Smooth muscle cell (in vitro differentiated cells): ENCODE results near the gene TLK1. TPM values are rescaled to one million over a fixed set of nuclear protein-coding genes. Genes with fewer than 3 reads are reported as not detected.

Source experiments
- DNase-seq: peaks from one replicate; lab custom pipeline; 2025; ENCODE audit not compliant: unreplicated experiment; lab: John Stamatoyannopoulos, UW
- H2AFZ ChIP-seq: fragments of 200-600 bp; sonication (generic); 2 replicates; pipeline ENCODE4 v1.6.0; 2016; ENCODE audit warnings: antibody characterized with exemption, low read depth, mild to moderate bottlenecking
- H3F3A ChIP-seq: fragments of 200-600 bp; sonication (generic); 2 replicates; pipeline ENCODE4 v1.6.0; 2017; ENCODE audit warnings: antibody characterized with exemption, low read depth
- H3K27ac ChIP-seq: fragments of 200-600 bp; sonication (generic); 2 replicates; pipeline ENCODE4 v1.5.1; 2016; ENCODE audit warnings: low read depth, mild to moderate bottlenecking
- H3K27me3 ChIP-seq: fragments of 200-600 bp; sonication (generic); 2 replicates; pipeline ENCODE4 v1.6.1; 2016; ENCODE audit warnings: low read depth, mild to moderate bottlenecking
- H3K36me3 ChIP-seq: fragments of 200-600 bp; sonication (generic); 2 replicates; pipeline ENCODE4 v1.5.1; 2016; ENCODE audit warnings: low read depth
- H3K4me1 ChIP-seq: fragments of 200-600 bp; sonication (generic); 2 replicates; pipeline ENCODE4 v1.5.1; 2016; ENCODE audit warnings: low read depth
- H3K4me2 ChIP-seq: fragments of 200-600 bp; sonication (generic); 2 replicates; pipeline ENCODE4 v1.6.0; 2016; ENCODE audit warnings: mild to moderate bottlenecking
- H3K4me3 ChIP-seq: fragments of 200-600 bp; sonication (generic); 2 replicates; pipeline ENCODE4 v1.5.1; 2016; ENCODE audit warnings: mild to moderate bottlenecking
- H3K79me2 ChIP-seq: fragments of 200-600 bp; sonication (generic); 2 replicates; pipeline ENCODE4 v1.6.0; 2016; ENCODE audit warnings: low read depth, mild to moderate bottlenecking
- H3K9ac ChIP-seq: fragments of 200-600 bp; sonication (generic); 2 replicates; pipeline ENCODE4 v1.6.0; 2016; ENCODE audit warnings: low read depth
- H3K9me3 ChIP-seq: fragments of 200-600 bp; sonication (generic); replicated peaks from 2 replicates; pipeline ENCODE4 v1.5.1; 2016; ENCODE audit warnings: low read depth
- H4K20me1 ChIP-seq: fragments of 200-600 bp; sonication (generic); 2 replicates; pipeline ENCODE4 v1.6.0; 2016; ENCODE audit warnings: low read depth
- CTCF ChIP-seq: fragments of 200-600 bp; sonication (generic); IDR thresholded peaks from 2 replicates; pipeline ENCODE4 v1.5.1; 2017; ENCODE audit warnings: borderline replicate concordance, mild to moderate bottlenecking, antibody characterized with exemption; ENCODE audit not compliant: insufficient read depth, poor library complexity, severe bottlenecking
- WGBS: methylation state at CpG from one replicate; pipeline ENCODE4 v1.1.7; 2016; ENCODE audit warnings: low lambda C conversion rate; 5-methylcytosine and 5-hydroxymethylcytosine counted together
- polyA plus RNA-seq: library from polyadenylated mRNA; unstranded; fragments of >200 nt; fragmentation: Nextera tagmentation; extraction: Ambion mirVana; gene quantifications from 2 replicates; pipeline ENCODE4 v1.2.1, GENCODE V29; 2016
- total RNA-seq: library from RNA; depleted of rRNA; stranded (reverse); fragments of >200 nt; gene quantifications from 2 replicates; pipeline ENCODE4 v1.2.3, GENCODE V29; 2014

TLK1 gene
- total and polyA plus RNA-seq, 2 experiments from 2014 or later = 3.2 to 20.0 TPM

GRCh38 chr2:171072164-171072563, 88.5 kb downstream of the TLK1 start:
- no peaks in the 10 kb centered on the region for H3K9me3 ChIP-seq
- H3K79me2 ChIP-seq = no peaks in the 10 kb centered on the region
- no peaks in the 10 kb centered on the region for H3F3A ChIP-seq
- H3K27me3 ChIP-seq = no peaks in the 10 kb centered on the region
- no peak overlapping the region for H3K9ac ChIP-seq
- no peak overlapping the region for H3K4me2 ChIP-seq
- no peaks in the 10 kb centered on the region for H3K36me3 ChIP-seq
- no peaks in the 10 kb centered on the region for H3K4me1 ChIP-seq
- no peak overlapping the region for H3K27ac ChIP-seq
- 99% methylated on average over 5 of the region's 5 CpGs for WGBS
- no peak for TF ChIP-seq CTCF
- no peak overlapping the region for H2AFZ ChIP-seq
- DNase-seq = no peak
- H4K20me1 ChIP-seq = no peaks in the 10 kb centered on the region
- H3K4me3 ChIP-seq = no peak overlapping the region

- DNase-seq = no peak
- H3F3A ChIP-seq = no peaks in the 10 kb centered on the region
- H3K9me3 ChIP-seq = no peaks in the 10 kb centered on the region
- H3K36me3 ChIP-seq = no peaks in the 10 kb centered on the region
- H4K20me1 ChIP-seq = no peaks in the 10 kb centered on the region
- no peak overlapping the region for H3K4me3 ChIP-seq
- no peak for TF ChIP-seq CTCF
- no peaks in the 10 kb centered on the region for H3K27me3 ChIP-seq
- no peak overlapping the region for H3K4me2 ChIP-seq
- WGBS = 90% methylated on average over 8 of the region's 8 CpGs
- H3K9ac ChIP-seq = no peak overlapping the region
- H2AFZ ChIP-seq = no peak overlapping the region
- no peaks in the 10 kb centered on the region for H3K4me1 ChIP-seq
- no peak overlapping the region for H3K27ac ChIP-seq
- H3K79me2 ChIP-seq = peaks cover 9% of the 10 kb centered on the region
Observed at GRCh38 chr2:171069286-171069956, 91.3 kb downstream of the TLK1 start.

GRCh38 chr2:171066110-171066509, 94.6 kb downstream of the TLK1 start:
- H2AFZ ChIP-seq = no peak overlapping the region
- DNase-seq = no peak
- H3K4me3 ChIP-seq = no peak overlapping the region
- WGBS = 97% methylated on average over 1 of the region's 1 CpG
- no peaks in the 10 kb centered on the region for H3K27me3 ChIP-seq
- no peaks in the 10 kb centered on the region for H4K20me1 ChIP-seq
- no peaks in the 10 kb centered on the region for H3K9me3 ChIP-seq
- no peaks in the 10 kb centered on the region for H3K36me3 ChIP-seq
- no peak overlapping the region for H3K9ac ChIP-seq
- TF ChIP-seq CTCF = no peak
- H3K4me2 ChIP-seq = no peak overlapping the region
- no peak overlapping the region for H3K27ac ChIP-seq
- H3K79me2 ChIP-seq = peaks cover 21% of the 10 kb centered on the region
- H3K4me1 ChIP-seq = no peaks in the 10 kb centered on the region
- no peaks in the 10 kb centered on the region for H3F3A ChIP-seq

- DNase-seq = no peak
- no peaks in the 10 kb centered on the region for H3F3A ChIP-seq
Observed at GRCh38 chr2:171057575-171057974, 103.1 kb downstream of the TLK1 start.

More at GRCh38 chr2:171057575-171057974, 103.1 kb downstream of the TLK1 start:
- Histone ChIP-seq H4K20me1 (no peaks in the 10 kb centered on the region), H3K27ac (no peak overlapping the region), H3K79me2 (peaks cover 7% of the 10 kb centered on the region), H3K27me3 (no peaks in the 10 kb centered on the region), H3K4me3 (no peak overlapping the region), H3K4me1 (no peaks in the 10 kb centered on the region), H3K9ac (no peak overlapping the region), H3K4me2 (no peak overlapping the region), H3K9me3 (no peaks in the 10 kb centered on the region), H3K36me3 (no peaks in the 10 kb centered on the region), H2AFZ (no peak overlapping the region)
- WGBS = 88% methylated on average over 2 of the region's 2 CpGs
- TF ChIP-seq CTCF = no peak
